ENCODE measurements around the gene SEC63.

The SEC63 gene

DNA sequence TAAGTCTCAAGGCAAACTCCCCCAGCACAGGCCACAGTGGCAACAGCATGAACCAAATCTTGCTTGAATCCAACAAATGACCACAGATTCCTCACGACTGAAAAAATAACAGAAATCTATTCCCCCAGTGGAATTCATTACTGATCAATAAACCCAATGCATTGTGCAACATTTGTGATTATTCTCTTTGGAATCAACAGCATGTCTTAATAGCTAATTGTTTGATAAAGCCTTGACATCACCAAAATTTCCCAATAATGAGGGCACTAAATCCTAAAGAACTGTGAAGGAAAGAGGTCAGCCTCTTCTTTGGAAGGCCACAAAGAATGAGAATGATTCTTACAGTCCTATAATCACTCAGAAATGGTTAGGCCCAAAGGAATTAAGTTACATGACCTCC is 139.7 kb downstream of the SEC63 start:
- DNase-seq (ENCODE audit: low read depth) = no peak

DNA sequence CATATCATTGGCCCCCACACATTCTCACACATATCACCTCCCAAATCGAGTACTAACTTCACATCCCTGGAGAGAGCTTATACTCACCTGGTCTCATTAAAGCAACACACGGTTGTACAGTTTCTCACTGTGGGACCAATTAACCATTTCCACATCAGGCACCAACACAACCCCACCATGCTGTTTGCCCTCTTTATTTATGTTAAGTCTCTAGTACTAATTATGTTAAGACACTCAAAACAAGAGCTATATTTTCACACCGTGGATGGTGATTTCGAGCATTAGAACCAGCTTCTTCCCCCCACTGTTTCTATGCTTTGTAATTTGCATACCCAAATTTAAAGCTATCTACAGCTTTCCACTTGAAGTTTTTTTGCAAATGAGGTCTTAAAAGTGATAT is 140.2 kb downstream of the SEC63 start:
- DNase-seq (ENCODE audit: low read depth) = no peak

Measured in activated gamma-delta T cell treated with anti-CD3 and anti-CD28 coated beads, Interleukin-2, amount 50 U/mL, for 16 hours (primary cell).